NOMO-1 (cell line): Measurements from ENCODE around the gene EHMT1.
"Not testable (repeated sequence)": the region's sequence is repeated elsewhere in the genome, so short reads cannot be mapped to it uniquely, and the experiment has no call there.

Experiments
- DNase-seq, 2 experiments: peaks; one replicate each; lab custom pipeline; 2025; ENCODE audit not compliant: unreplicated experiment in 2 of 2; lab: John Stamatoyannopoulos, UW

Gene EHMT1

DNA sequence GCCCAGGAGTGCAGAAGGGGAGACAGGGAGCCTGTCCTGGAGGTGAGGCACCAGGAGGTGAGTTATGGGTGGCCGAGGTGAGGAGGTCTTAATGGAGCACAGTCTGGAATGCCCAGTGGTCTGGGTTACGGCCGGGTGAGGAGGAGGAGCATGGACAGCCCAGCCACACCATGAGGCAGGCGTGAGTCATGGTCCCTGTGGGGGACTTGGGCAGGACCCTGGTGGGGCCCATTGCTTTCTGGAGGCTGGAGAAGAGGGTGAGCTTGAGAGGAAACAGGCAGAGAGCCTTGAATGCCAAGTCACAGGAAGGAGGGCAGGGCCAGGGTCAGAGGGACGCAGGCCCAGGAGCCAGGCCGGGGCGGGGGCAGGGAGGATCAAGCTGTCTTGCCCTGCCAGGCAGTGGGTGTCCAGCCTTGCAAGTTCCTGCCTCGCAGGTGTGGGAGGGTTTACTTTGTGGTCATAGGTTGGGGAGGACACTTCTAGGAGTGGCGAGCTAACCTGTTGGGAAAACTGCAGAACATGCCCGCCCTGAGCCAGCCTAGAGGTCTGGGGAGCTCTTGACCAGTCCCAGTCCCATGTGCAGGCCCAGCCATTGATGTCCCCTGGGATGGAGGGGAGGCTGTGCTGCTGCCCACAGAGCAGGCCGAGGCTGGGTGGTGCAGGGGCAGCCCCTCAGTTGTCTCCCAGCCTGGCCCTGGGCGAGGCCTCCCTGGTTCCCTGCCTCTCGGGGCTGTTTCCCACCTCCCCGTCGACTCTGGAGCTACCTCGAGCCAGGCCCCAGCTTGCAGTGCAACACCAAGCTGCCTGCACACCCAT, 261.6 kb downstream of the EHMT1 start:
- DNase-seq, result no peak

DNA sequence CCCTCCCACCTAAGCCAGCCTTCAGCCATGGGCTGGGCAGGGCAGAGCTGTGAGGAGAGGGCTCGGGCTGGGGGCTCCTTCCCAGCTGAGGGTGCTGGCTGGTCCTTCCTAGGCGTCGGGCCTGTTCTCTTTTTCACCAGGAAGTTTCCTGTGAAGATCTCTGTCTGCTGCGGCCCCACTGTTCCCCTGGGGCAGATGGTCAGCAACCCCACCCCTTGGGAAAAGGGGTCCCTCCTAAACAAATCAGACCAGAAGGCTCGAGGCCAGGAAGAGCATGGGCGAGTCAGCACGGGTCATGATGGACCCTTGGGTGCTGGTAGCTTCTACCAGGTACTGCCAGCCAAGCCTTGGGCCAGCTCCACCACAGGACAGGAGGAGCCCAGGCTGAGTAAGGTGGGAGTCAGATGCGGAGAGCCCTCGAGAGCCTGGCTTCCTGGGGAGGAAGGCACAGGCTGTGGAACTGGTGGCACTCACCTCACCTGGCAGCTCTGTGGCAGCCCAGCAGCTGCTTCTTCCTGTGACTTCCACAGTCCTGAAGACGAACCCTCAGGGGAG, 262.2 kb downstream of the EHMT1 start:
- DNase-seq, result no peak

DNA sequence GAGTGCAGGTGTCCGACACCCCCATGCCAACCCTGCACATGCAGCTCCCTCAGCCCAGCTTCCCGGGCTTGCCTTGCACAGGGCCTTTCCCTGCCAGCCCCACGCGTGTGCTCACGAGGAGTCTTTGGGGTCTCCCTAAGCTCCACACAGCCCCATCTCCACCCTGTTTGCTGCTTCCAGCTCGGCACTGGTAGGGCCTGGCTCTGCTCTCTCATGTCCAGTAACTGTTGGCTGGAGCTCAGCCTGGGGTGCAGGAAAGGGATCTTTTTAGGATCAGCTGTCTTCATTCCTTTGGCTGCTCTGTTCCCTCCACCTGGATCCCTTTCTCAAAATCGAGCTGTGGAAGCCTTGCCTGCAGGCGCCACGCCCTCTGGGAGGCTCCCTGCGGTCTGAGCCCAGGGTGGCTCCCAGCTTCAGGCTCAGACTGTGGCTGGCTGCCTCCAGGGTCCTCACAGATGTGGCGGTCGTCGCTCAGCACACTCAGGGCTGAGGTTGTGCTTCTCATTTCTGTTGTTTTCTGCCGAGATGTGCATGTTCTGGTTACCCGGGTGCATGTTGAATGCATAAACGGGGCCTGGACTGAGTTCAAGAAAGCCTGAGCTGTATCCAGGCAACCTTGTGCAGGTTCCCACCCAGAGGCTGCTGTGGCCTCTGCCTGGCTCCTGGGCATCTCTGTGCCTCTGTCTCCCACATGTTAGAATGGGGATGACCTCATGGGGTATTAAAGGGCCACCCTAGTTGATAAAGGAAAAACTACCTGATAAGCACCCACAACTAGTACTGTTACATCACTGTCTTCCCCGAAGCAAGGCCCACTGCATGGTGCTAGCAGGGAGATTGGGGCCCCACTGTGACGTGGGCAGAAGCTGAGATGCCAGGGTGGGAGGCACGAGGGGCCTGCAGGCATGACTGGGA, 263.0 kb downstream of the EHMT1 start:
- no peak for DNase-seq

DNA sequence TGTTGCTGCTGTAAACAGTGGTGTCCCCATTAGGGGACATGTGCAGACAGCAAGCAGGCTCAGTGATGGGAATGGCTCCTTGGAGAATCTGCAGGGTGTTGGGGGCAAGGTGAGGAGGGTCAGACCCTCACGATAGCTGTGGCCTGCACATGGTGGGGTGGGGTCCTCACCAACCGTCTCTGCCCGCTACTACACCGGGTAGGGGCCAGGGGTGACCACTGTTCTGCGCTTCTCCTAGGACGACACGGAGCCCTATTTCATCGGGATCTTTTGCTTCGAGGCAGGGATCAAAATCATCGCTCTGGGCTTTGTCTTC, 263.7 kb downstream of the EHMT1 start:
- DNase-seq, result no peak

DNA sequence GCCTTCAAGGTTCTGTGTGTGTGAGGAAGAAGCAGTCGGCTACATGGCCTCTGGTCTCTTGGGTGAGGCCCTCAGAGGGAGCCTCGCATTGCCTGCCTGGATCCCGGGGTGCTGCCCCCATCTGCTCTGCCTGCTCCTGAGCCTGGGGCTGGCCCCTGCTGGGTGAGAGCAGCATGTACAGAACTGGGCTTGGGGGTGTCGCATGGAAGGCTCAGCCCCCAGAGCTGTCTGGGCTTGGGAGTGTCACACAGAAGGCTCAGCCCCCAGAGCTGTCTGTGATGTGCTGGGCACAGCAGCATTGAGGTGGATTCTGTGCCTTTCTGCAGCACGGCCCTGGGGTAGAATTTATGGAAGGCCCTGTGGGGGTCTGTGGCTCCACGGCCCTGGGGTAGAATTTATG, 265.2 kb downstream of the EHMT1 start:
- DNase-seq, result not testable (repeated sequence)

DNA sequence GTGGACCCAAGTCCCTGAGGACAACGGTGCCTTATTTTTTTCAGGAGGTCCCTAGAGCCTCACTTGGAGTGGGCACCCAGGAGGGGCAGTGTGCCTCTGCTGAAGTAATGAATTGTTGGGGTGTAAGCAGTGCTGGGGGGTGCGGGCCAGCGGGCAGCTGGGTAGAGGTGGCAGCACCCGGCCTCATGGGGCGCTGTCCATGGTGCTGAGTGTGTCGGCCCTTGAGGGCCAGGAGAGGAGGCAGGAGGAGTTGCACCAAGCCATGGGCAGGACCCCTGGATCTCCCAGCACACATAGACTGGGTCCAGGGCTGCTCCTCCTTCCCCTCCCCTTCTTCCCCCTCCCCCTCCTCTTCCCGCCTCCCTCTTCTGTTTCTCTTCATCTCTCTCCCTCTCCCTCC, 265.7 kb downstream of the EHMT1 start:
- peak in 1 of 2 experiments; percentile 7 for DNase-seq

DNA sequence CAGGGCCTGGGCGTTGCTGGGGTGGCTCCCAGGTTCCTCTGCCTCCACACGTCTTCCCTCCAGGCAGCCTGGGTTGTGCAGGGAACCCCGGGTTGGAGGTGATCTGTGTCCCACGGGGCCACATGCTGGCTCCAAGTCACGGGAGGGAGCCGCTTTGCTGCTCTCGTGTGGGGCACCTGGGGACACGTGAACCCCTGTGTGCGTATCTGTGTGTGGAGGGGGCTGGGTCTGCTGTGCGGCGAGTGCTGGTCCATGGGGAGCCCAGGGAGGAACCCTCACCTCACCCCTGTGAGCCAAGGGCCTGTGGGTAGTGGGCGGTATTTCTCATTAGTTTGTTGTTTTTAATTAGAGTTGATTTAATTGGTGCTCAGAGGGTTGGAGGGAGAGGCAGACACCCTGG, 266.3 kb downstream of the EHMT1 start:
- DNase-seq, result not testable (repeated sequence)
